ENCODE data around the gene FRMD8. TPM values are rescaled to one million over a fixed set of nuclear protein-coding genes. Genes with fewer than 3 reads are reported as not detected.

FRMD8 gene
- total and polyA plus RNA-seq, 2 of the 8 experiments (the other 6 are each of a cell fraction or from before 2014, with no cell fraction given): 15.0 to 19.2 TPM

DNA sequence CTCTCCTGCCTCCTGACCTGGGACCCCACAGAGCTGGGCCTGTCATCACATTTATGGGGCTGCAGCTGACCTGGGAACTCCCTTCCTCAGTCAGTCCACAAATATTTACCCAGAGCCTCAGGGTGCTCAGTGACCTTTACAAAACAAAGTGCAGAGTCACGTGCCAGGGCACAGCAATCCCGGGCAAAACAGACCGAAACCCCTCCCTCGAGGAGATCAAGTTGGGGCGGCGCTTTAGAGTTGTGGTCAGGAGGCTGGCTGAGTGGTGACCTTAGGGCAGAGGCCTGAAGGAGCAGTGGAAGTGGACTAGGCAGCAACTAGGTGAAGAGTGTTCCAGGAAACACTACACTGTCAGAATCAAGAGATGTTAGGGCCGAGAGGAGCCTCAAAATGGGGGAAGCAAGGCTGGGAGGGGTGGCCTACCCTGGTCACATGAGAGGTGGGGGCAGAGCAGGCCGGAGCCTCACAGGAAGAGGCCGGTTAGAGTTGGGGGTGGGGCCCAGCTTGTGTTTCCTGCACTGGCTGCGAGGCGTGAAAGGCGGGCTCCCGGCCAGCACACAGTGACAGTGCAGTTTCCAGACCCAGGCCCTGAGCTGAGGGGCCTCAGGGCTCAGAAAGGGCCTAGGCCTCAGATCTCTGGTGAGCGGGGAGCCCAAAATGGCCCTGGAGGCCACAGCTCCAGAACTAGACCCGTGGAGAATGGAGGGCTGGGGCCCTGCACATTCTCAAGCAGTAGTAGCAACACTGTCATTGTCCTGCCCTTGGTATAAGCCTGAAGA lies 32.4 kb downstream of the FRMD8 start (continued):
- TF ChIP-seq CHD2 (IDR thresholded peaks at IDR 0.05; ENCODE audit: low read length) (no peak; the same call in 1 of the 2 replicates), NRF1 (IDR thresholded peaks at IDR 0.05; ENCODE audit: low read depth, low read length) (no peak), TAF1 (IDR thresholded peaks at IDR 0.05; ENCODE audit: low read depth, low read length) (peak; percentile 79; the same call in 1 of the 2 replicates), RXRA (IDR thresholded peaks at IDR 0.05; ENCODE audit: insufficient read depth, low read depth, low read length) (no peak), TAF7 (optimal IDR thresholded peaks at IDR 0.05; ENCODE audit: borderline replicate concordance, low read depth, low read length) (peak; percentile 79), E2F6 (IDR thresholded peaks at IDR 0.05) (peak; percentile 83), SIX5 (IDR thresholded peaks at IDR 0.05; ENCODE audit: low read depth, low read length) (no peak), RBBP5 (IDR thresholded peaks at IDR 0.05; ENCODE audit: borderline replicate concordance, low read depth, low read length) (peak; percentile 31; the same call in 1 of the 2 replicates), RFX5 (IDR thresholded peaks at IDR 0.05; ENCODE audit: borderline replicate concordance, low read depth, low read length) (no peak), POLR2AphosphoS5 (IDR thresholded peaks at IDR 0.05; ENCODE audit: low read depth, low read length) (peak; percentile 54; the same call in 1 of the 2 replicates), POU5F1 (IDR thresholded peaks at IDR 0.05; ENCODE audit: low read depth, low read length) (no peak), TCF12 (IDR thresholded peaks at IDR 0.05; ENCODE audit: low read depth, low read length) (no peak), HDAC2 (IDR thresholded peaks at IDR 0.05; ENCODE audit: borderline replicate concordance in 1 of 2, low read depth in 2 of 2, low read length in 2 of 2) (peak in 1 of 2 experiments; percentile 32; a peak in 1 of 4 replicates), SP1 (IDR thresholded peaks at IDR 0.05; ENCODE audit: low read depth, low read length) (peak; percentile 65; the same call in 1 of the 2 replicates), KDM1A (IDR thresholded peaks at IDR 0.05; ENCODE audit: borderline replicate concordance, low read length) (no peak), CREB1 (IDR thresholded peaks at IDR 0.05) (peak; percentile 53; the same call in 1 of the 2 replicates)
- TF ChIP-seq, protein P1, sequence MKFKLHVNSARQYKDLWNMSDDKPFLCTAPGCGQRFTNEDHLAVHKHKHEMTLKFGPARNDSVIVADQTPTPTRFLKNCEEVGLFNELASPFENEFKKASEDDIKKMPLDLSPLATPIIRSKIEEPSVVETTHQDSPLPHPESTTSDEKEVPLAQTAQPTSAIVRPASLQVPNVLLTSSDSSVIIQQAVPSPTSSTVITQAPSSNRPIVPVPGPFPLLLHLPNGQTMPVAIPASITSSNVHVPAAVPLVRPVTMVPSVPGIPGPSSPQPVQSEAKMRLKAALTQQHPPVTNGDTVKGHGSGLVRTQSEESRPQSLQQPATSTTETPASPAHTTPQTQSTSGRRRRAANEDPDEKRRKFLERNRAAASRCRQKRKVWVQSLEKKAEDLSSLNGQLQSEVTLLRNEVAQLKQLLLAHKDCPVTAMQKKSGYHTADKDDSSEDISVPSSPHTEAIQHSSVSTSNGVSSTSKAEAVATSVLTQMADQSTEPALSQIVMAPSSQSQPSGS (IDR thresholded peaks at IDR 0.05; ENCODE audit: low read length): peak; percentile 38; the same call in 1 of the 2 replicates
- TF ChIP-seq, protein P2, sequence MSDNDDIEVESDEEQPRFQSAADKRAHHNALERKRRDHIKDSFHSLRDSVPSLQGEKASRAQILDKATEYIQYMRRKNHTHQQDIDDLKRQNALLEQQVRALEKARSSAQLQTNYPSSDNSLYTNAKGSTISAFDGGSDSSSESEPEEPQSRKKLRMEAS (IDR thresholded peaks at IDR 0.05): peak; percentile 79
- TF ChIP-seq, protein P3, sequence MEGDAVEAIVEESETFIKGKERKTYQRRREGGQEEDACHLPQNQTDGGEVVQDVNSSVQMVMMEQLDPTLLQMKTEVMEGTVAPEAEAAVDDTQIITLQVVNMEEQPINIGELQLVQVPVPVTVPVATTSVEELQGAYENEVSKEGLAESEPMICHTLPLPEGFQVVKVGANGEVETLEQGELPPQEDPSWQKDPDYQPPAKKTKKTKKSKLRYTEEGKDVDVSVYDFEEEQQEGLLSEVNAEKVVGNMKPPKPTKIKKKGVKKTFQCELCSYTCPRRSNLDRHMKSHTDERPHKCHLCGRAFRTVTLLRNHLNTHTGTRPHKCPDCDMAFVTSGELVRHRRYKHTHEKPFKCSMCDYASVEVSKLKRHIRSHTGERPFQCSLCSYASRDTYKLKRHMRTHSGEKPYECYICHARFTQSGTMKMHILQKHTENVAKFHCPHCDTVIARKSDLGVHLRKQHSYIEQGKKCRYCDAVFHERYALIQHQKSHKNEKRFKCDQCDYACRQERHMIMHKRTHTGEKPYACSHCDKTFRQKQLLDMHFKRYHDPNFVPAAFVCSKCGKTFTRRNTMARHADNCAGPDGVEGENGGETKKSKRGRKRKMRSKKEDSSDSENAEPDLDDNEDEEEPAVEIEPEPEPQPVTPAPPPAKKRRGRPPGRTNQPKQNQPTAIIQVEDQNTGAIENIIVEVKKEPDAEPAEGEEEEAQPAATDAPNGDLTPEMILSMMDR (IDR thresholded peaks at IDR 0.05; ENCODE audit: control extremely low read depth in 1 of 3, insufficient read depth in 1 of 3, low read depth in 1 of 3, low read length in 3 of 3): no peak

Data from H1 (cell line).